Measurements from ENCODE around the gene GPR156. TPM values are rescaled to one million over a fixed set of nuclear protein-coding genes. Genes with fewer than 3 reads are reported as not detected.

GPR156 gene
- total and polyA plus RNA-seq, 9 of the 15 experiments (the other 6 are each of a cell fraction or from before 2014, with no cell fraction given) = 0.07 to 0.14 (median 0.12) TPM; not detected in 5

- H3K27me3 ChIP-seq (ENCODE audit: control insufficient read depth in 2 of 2, insufficient read depth in 2 of 2, low read length in 2 of 2) = no peaks in the 10 kb centered on the region; a peak in 1 of 5 replicates
- H3K27ac ChIP-seq (ENCODE audit: extremely low read depth, low read depth, low read length) = no peak overlapping the region
- no peaks in the 10 kb centered on the region for H3K79me2 ChIP-seq (ENCODE audit: control insufficient read depth, insufficient read depth, low read length)
- in situ Hi-C loops (cut with MboI) (no loop called here), intact Hi-C loops (cut with micrococcal nuclease) (no loop called here)
- H3K9me3 ChIP-seq (replicated peaks; ENCODE audit: control insufficient read depth, insufficient read depth, low read depth, low read length) = no peaks in the 10 kb centered on the region
- POLR2A ChIA-PET = interaction anchor here (0.6 kb wide), 1 partner anchor 283 kb away, joined by 4 read pairs; no protein-coding TSS in a partner anchor
- DNase-seq (ENCODE audit: extremely low read depth in 1 of 4, low spot score in 3 of 4) (no peak), FAIRE-seq (no peak), ATAC-seq (no peak)
- no peak overlapping the region for H3K9ac ChIP-seq (ENCODE audit: insufficient read depth in 1 of 2, low read depth in 2 of 2, low read length in 2 of 2)
- no peaks in the 10 kb centered on the region for H3K9me1 ChIP-seq (ENCODE audit: control insufficient read depth, insufficient read depth, low read length)
- H3K36me3 ChIP-seq (ENCODE audit: control insufficient read depth, insufficient read depth, low read length) = no peaks in the 10 kb centered on the region
- CTCF ChIA-PET (ENCODE audit: low intra/inter-chr PET ratio) = no interaction called here
- no TSS peak for BruUV-seq (replicated peaks)
- H3K4me3 ChIP-seq = no peak overlapping the region
- H2AFZ ChIP-seq (ENCODE audit: low read depth, low read length) = no peak overlapping the region
- TF ChIP-seq STAT6 (CRISPR knock-in tag; IDR thresholded peaks at IDR 0.05) = no peak
- no peak for TF ChIP-seq CREB1 (IDR thresholded peaks at IDR 0.05)
- TF ChIP-seq CREB1 (CRISPR knock-in tag; IDR thresholded peaks at IDR 0.05) = no peak
- TF ChIP-seq RAD51 (IDR thresholded peaks at IDR 0.05; ENCODE audit: borderline replicate concordance, low read depth) = no peak
- TF ChIP-seq ZNF311 (CRISPR knock-in tag; IDR thresholded peaks at IDR 0.05) = no peak
- no peak for TF ChIP-seq PHF20 (IDR thresholded peaks at IDR 0.05; ENCODE audit: partially characterized antibody)
- TF ChIP-seq PML (IDR thresholded peaks at IDR 0.05; ENCODE audit: low read length) = no peak
- TF ChIP-seq TFE3 (CRISPR knock-in tag; IDR thresholded peaks at IDR 0.05) = no peak
- TF ChIP-seq ZBTB12 (CRISPR knock-in tag; IDR thresholded peaks at IDR 0.05) = no peak
- TF ChIP-seq KDM2B (CRISPR knock-in tag; IDR thresholded peaks at IDR 0.05) = no peak
- no peak for TF ChIP-seq EP400 (IDR thresholded peaks at IDR 0.05)
- no peak for TF ChIP-seq SPI1 (IDR thresholded peaks at IDR 0.05; ENCODE audit: borderline replicate concordance, low read depth, low read length)
- no peak for TF ChIP-seq PURB (CRISPR knock-in tag; IDR thresholded peaks at IDR 0.05; ENCODE audit: low read depth)
- no peak for TF ChIP-seq ZFP91 (CRISPR knock-in tag; IDR thresholded peaks at IDR 0.05)
- TF ChIP-seq ELF1 (tag; IDR thresholded peaks at IDR 0.05) = no peak
- H4K20me1 ChIP-seq (replicated peaks; ENCODE audit: control insufficient read depth, insufficient read depth, low read length) = no peaks in the 10 kb centered on the region
- no peaks in the 10 kb centered on the region for H3K4me1 ChIP-seq (replicated peaks in 1 of 2; ENCODE audit: control insufficient read depth in 2 of 2, insufficient read depth in 2 of 2, low read length in 2 of 2)
- H3K4me2 ChIP-seq (ENCODE audit: insufficient read depth, low read length) = no peak overlapping the region
These were observed 91.5 kb downstream of the GPR156 start for GRCh38 chr3:120193554-120193953.

Measured in K562 (cell line).